Aorta (tissue), 5 donors: ENCODE results near the gene PCDH9. TPM values are rescaled to one million over a fixed set of nuclear protein-coding genes. Genes with fewer than 3 reads are reported as not detected.

ENCODE experiments used
- ATAC-seq: fragments of 200-7000 bp; cut with Tn5 transposase; one replicate; pipeline ENCODE4 v1.9.1; 2022; ENCODE audit warnings: moderate library complexity; ENCODE audit not compliant: low FRiP score
- DNase-seq, 2 donors: peaks; one replicate each; pipeline ENCODE4 v3.0.0-alpha.2; 2020
- H3K27ac ChIP-seq, 2 donors: one replicate each; pipeline ENCODE4 v1.5.1; 2013; ENCODE audit warnings: low read length in 2 of 2, mild to moderate bottlenecking in 2 of 2, moderate library complexity in 2 of 2, control low read depth in 1 of 2, inconsistent platforms in 1 of 2, low read depth in 1 of 2
- H3K27me3 ChIP-seq, 2 donors: one replicate each; pipeline ENCODE4 v1.6.1; 2013; ENCODE audit warnings: control low read depth in 1 of 2, low read length in 1 of 2, mild to moderate bottlenecking in 1 of 2, moderate library complexity in 1 of 2; ENCODE audit not compliant: insufficient read depth in 2 of 2, control insufficient read depth in 1 of 2
- H3K36me3 ChIP-seq, 2 donors: one replicate each; pipeline ENCODE4 v1.6.1; 2013; ENCODE audit warnings: control low read depth in 1 of 2, low read length in 1 of 2, mild to moderate bottlenecking in 1 of 2; ENCODE audit not compliant: insufficient read depth in 2 of 2, control insufficient read depth in 1 of 2
- H3K4me1 ChIP-seq, 2 donors: one replicate each; pipeline ENCODE4 v1.6.1; 2013; ENCODE audit warnings: low read length in 2 of 2, control low read depth in 1 of 2, mild to moderate bottlenecking in 1 of 2, moderate library complexity in 1 of 2; ENCODE audit not compliant: insufficient read depth in 2 of 2, control insufficient read depth in 1 of 2
- H3K4me3 ChIP-seq, 2 donors: one replicate each; pipeline ENCODE4 v1.5.1; 2013; ENCODE audit warnings: low read length in 2 of 2, control low read depth in 1 of 2, mild to moderate bottlenecking in 1 of 2
- H3K9me3 ChIP-seq: one replicate; pipeline ENCODE4 v1.6.1; 2013; ENCODE audit warnings: mild to moderate bottlenecking, low read length; ENCODE audit not compliant: control insufficient read depth
- WGBS, 2 donors: extraction: QIAGEN DNeasy Blood & Tissue Kit; methylation state at CpG; one replicate each; pipeline ENCODE4 v1.1.7; 2013; 5-methylcytosine and 5-hydroxymethylcytosine counted together
- intact Hi-C, 2 donors: fragments of 100-400 bp; cut with DNase I; formaldehyde crosslinking; loops; one replicate each; pipeline versions ENCODE4 v1.14.2 to v1.15.0; 2022
- polyA plus RNA-seq, 2 donors: library from polyadenylated mRNA; stranded (reverse); fragments of 200-250 nt; gene quantifications; one replicate each; pipeline ENCODE4 v1.2.3, GENCODE V29; 2013
- total RNA-seq, 2 donors: library from RNA; stranded (reverse); fragmentation: NEBNext Ultra II Directional; extraction: Animal tissue kit (Norgen Biotek cat#: 25700); gene quantifications; one replicate each; pipeline ENCODE4 v1.2.1, GENCODE V29; 2021
- donor health status: healthy with polysubstance abuse.
- donor health status: Bipolar disorder and iron deficiency.
- donor health status: DM: no; HTN: no; CAD: no.
- donor health status: DM: no; HTN: no; CAD: no.
- donor health status: DM: yes; HTN: yes; CAD: no.

The PCDH9 gene
- total and polyA plus RNA-seq, 4 donors: 0.38 to 6.3 (median 4.2) TPM

DNA sequence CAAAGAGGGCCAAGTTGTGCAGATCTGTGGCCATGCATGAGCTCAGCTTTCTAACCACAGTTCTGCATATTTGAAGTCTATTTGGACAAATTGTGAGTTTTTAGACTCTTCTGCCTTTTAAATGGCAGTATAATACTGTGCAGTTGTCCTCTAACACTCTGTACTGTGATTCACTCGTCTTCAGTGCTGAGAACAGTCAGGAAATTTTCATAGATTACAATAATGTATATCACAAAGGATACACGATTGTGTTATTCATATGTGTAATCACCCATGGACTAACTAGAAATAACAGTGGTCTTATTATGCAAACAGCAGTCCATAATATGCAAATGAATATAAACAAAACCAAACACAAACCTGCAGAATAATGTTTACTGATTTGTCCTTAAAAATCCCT lies 259.1 kb downstream of the PCDH9 start:
- no peaks in the 10 kb centered on the region for H3K36me3 ChIP-seq
- no peak for DNase-seq
- H3K4me3 ChIP-seq: no peak overlapping the region
- ATAC-seq: no peak
- H3K27me3 ChIP-seq: no peaks in the 10 kb centered on the region
- H3K9me3 ChIP-seq: no peaks in the 10 kb centered on the region
- no peak overlapping the region for H3K27ac ChIP-seq
- H3K4me1 ChIP-seq: no peaks in the 10 kb centered on the region
- intact Hi-C loops: no loop called here
- WGBS, 2 donors: 78 to 87% methylated on average over 2 of the region's 2 CpGs

DNA sequence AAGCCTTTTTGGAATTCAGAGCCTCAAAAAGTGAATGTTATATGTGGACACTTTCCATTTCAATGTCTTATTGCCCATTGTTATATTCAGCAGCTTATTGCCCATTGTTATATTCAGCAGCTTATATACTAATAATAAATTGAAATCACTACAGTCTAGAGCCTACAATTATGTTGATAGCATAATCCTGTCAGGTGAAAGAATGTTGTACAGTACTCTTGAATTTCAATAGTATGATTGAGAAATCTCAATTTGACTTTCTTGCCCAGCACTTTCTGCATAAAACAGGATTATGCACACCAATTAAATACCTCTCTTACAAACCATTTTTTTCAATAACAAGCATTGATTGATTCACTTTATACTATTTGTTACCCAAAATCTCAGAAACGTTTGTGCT lies 260.8 kb downstream of the PCDH9 start:
- Histone ChIP-seq H3K4me3 (no peak overlapping the region), H3K36me3 (no peaks in the 10 kb centered on the region), H3K27ac (no peak overlapping the region), H3K4me1 (no peaks in the 10 kb centered on the region), H3K9me3 (no peaks in the 10 kb centered on the region), H3K27me3 (no peaks in the 10 kb centered on the region)
- whole genome bisulfite sequencing, 2 donors: 28 to 34% methylated on average over 1 of the region's 1 CpG
- intact Hi-C loops: no loop called here
- no peak for DNase-seq
- no peak for ATAC-seq

DNA sequence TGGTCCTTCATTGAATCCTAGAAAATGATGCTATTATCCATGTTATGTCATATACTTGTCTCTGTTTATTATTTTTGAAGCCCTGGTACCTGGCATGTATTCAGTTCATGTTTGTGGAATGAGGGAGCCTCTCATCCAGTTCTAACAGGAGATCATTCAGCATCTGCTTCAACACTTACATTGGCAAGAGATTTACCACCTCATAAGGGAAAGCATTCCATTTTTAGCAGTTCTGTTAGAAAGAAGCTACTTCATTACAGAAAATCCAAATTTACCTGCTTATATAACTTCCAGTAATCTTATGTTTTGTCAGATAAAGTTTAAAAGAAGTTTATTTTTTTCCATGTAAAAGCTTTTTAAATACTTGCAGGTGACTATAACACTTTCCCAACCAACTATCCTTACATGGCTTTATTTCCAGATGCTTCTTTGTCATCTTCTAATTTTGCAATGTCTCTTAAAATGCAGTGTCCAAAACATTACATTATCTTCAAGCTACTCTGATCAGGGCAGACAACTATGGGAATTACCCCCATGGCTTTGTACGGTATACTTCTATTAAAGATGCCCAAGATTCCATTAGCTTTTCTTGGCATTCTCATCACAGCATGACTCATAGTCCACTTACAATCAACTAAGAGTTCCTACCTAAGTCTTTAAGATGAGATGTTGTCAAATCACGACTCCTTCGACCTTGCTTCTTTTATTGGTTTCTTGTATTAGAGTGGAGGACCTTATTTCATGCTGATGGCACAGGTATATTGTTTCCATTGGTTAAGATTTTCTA lies 262.1 kb downstream of the PCDH9 start:
- Histone ChIP-seq H3K36me3 (no peaks in the 10 kb centered on the region), H3K4me1 (no peaks in the 10 kb centered on the region), H3K9me3 (no peaks in the 10 kb centered on the region), H3K4me3 (no peak overlapping the region), H3K27me3 (no peaks in the 10 kb centered on the region), H3K27ac (no peak overlapping the region)
- 80 to 81% methylated on average over 3 of the region's 3 CpGs for whole genome bisulfite sequencing, 2 donors
- ATAC-seq (no peak), DNase-seq (no peak)
- intact Hi-C loops: no loop called here

DNA sequence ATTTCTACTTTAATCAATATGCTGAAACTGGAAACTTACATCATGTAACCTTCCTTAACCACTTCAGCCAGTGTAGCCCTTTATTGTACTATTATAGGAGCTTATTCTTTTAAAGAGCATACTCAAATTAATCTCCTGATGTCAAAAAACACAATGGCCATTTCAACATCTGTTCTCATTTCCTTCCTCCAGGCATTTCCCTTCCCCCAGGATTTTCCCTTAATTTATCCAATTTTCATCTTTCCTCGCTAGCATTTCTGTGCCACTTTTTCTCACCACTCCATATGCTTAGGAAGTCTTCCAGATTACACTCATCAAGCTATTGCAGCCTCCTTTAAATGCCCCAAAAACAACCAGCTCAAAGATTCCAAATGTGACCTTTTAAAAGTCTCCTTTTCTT lies 265.0 kb downstream of the PCDH9 start:
- Histone ChIP-seq H3K4me3 (no peak overlapping the region), H3K9me3 (no peaks in the 10 kb centered on the region), H3K36me3 (no peaks in the 10 kb centered on the region), H3K4me1 (no peaks in the 10 kb centered on the region), H3K27ac (no peak overlapping the region), H3K27me3 (no peaks in the 10 kb centered on the region)
- ATAC-seq: no peak
- no peak for DNase-seq
- intact Hi-C loops: no loop called here
- WGBS, 2 donors: 83 to 91% methylated on average over 1 of the region's 1 CpG

DNA sequence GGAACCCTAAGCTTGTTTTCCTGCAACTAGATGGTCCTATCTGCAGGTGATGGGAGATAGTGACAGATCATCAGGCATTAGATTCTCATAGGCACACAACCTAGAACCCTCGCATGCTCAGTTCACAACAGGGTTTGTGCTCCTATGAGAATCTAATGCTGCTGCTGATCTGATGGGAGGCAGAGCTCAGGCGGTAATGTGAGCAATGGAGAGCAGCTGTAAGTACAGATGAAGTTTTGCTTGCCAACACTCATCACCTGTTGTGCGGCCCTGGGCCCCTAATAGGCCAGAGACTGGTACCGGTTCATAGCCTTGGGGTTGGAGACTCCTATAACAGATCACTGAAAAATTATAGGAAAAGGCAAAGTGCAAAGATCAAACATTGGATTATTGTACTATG lies 267.2 kb downstream of the PCDH9 start:
- H3K9me3 ChIP-seq: no peaks in the 10 kb centered on the region
- no peak overlapping the region for H3K4me3 ChIP-seq
- intact Hi-C loops: no loop called here
- no peaks in the 10 kb centered on the region for H3K4me1 ChIP-seq
- no peaks in the 10 kb centered on the region for H3K27me3 ChIP-seq
- DNase-seq: no peak
- no peaks in the 10 kb centered on the region for H3K36me3 ChIP-seq
- WGBS, 2 donors: 93% methylated on average over 4 of the region's 4 CpGs
- no peak overlapping the region for H3K27ac ChIP-seq
- ATAC-seq: no peak

DNA sequence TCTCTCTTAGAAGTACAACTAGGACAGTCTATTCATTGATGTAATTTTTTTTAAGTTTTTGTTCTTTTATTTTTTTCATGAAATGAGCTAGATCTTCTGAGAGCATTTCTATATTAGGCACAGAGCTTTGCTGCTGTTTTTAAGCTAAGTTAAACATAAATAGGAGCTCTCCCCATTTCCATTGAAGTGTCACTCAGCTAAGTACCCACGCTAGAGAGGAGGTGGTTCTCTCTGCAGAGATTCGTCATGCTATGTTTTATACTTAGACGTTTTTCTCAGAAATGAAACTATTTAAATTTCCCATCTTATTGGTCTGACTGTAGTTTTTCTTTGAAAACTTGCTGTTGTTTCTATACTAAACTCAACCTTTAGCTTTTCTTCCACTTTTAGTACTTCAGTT lies 271.5 kb downstream of the PCDH9 start:
- H3K4me1 ChIP-seq: no peaks in the 10 kb centered on the region
- no peaks in the 10 kb centered on the region for H3K9me3 ChIP-seq
- H3K36me3 ChIP-seq: no peaks in the 10 kb centered on the region
- H3K27me3 ChIP-seq: no peaks in the 10 kb centered on the region
- H3K4me3 ChIP-seq: no peak overlapping the region
- DNase-seq (no peak), ATAC-seq (no peak)
- 11 to 16% methylated on average over 3 of the region's 3 CpGs for WGBS, 2 donors
- intact Hi-C loops: no loop called here
- no peak overlapping the region for H3K27ac ChIP-seq

DNA sequence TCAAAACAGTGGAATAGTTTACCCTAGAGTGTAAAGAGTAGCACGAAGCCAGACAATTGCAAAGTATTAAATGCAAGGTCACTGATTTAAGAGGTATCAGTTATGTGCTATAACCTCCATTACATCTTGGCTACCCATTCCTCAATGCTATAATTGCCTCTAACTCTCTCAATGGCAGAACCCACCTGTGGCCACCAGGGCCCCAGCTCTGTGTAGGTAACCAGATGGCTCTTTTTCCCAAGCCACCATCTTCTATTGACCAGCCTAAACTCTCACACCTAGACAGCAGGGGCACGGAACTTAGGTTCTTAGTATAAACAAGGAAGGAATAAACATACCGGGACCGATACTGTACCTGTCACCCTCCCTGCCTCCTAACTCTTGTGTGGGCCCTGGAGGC lies 277.6 kb downstream of the PCDH9 start:
- Histone ChIP-seq H3K27ac (no peak overlapping the region), H3K9me3 (no peaks in the 10 kb centered on the region), H3K4me1 (no peaks in the 10 kb centered on the region), H3K36me3 (no peaks in the 10 kb centered on the region), H3K4me3 (no peak overlapping the region), H3K27me3 (no peaks in the 10 kb centered on the region)
- intact Hi-C loops: no loop called here
- ATAC-seq (no peak), DNase-seq (no peak)
- 93% methylated on average over 4 of the region's 4 CpGs for WGBS, 2 donors

DNA sequence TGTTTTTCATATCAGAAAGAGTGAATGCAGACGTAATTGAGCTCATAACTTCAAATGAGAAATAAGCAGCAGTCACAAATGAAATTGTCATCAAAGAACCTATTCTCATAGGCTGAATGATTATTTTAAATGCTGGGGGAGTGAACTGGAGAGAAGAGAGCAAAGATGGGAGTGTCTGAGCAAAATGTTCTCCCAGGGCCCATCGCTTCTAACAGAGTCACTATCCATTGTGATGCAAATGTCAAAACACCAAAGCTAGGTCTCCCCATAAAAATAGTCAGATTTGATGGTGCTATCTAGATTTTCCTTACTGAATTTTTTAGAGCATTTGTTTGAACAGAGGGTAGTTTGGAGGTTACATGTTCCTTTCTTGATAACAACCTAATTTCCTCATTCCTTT lies 278.7 kb downstream of the PCDH9 start:
- Histone ChIP-seq H3K36me3 (no peaks in the 10 kb centered on the region), H3K27ac (no peak overlapping the region), H3K27me3 (no peaks in the 10 kb centered on the region), H3K4me1 (no peaks in the 10 kb centered on the region), H3K4me3 (no peak overlapping the region), H3K9me3 (no peaks in the 10 kb centered on the region)
- ATAC-seq: no peak
- whole genome bisulfite sequencing, 2 donors: 86 to 89% methylated on average over 2 of the region's 2 CpGs
- intact Hi-C loops: no loop called here
- no peak for DNase-seq

DNA sequence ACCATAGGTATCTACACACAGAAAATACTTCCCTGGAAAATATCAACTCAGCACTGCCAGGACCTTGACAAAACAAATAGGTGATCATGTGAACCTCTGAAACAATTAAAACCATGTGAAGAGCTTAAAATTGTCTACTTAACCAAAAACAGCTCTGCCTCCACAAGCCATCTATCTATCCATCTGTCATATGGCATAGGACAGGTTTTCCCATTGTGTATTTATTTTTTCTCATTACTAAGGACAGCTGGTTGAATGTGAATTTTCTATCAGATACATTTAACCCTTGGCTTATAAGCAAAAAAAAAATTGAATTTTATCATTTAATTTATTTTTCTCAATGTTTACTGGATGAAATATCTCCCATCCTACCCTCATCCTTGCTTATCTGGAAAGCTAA lies 279.5 kb downstream of the PCDH9 start:
- ATAC-seq: no peak
- no peak for DNase-seq
- no peaks in the 10 kb centered on the region for H3K4me1 ChIP-seq
- H3K36me3 ChIP-seq: no peaks in the 10 kb centered on the region
- H3K4me3 ChIP-seq: no peak overlapping the region
- no peak overlapping the region for H3K27ac ChIP-seq
- intact Hi-C loops: no loop called here
- H3K9me3 ChIP-seq: no peaks in the 10 kb centered on the region
- H3K27me3 ChIP-seq: no peaks in the 10 kb centered on the region
